SW480 (cell line): ENCODE data around the gene CARMIL3.
A peak's percentile ranks its signal among the peaks of the same experiment; 100 is the strongest.
"Not testable (repeated sequence)": the region's sequence is repeated elsewhere in the genome, so short reads cannot be mapped to it uniquely, and the experiment has no call there.

Experiments
- DNase-seq: peaks from one replicate; pipeline ENCODE4 v3.0.0-alpha.2; 2016; ENCODE audit warnings: low spot score

Gene CARMIL3

GRCh38 chr14:24040692-24041091, 11.1 kb upstream of the CARMIL3 start:
- no peak for DNase-seq

DNA sequence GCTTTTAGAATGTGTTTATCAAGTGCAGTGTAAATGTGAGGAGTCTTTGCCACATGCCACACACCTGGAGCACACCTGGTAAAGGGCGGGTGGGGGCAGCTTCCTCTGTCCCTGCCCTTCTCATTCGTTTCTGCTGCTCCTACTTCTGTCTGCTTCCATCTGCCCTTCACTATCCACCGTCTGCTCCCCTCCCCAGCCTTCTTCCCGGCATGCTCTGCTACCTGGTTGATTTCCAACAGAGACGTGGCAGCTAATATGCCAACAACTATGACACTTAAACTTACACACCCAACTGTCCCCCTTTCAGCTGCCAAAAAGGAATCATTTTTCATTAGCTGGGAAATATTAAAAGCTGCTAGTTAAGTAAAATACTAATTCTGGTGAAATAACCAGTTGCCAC, 9.1 kb upstream of the CARMIL3 start:
- DNase-seq, result no peak

- not testable (repeated sequence) for DNase-seq
Observed at GRCh38 chr14:24049002-24049401, 2.8 kb upstream of the CARMIL3 start.

GRCh38 chr14:24050753-24051152, 1.1 kb upstream of the CARMIL3 start:
- DNase-seq, result not testable (repeated sequence)

DNA sequence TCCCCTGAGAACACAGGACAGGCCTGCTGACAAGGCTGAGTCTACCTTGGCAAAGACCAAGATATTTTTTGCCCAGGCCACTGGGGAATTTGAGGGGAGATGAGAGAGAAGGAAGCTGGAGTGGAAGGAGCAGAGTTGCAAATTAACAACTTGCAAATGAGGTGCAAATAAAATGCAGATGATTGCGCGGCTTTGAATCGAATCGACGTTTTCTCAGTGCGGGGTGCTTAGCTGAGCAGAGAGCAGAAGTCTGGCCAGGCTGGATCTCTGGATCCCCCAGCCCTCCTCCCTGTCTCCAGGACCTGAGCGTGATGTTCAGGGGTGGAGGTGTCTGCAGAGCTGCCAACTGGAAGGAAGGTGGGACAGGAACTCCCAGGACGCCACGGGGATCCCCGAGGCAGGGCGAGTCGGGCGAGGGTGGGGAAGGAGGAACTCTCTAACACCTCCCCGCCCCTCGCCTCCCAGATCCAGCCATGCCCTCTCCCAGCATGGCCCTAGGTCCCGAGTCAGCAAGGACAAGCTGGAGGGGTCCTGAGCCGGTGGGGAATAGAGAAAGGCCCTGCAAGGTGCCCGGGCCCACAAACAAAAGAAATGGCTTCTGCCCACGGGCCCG, 527 bp upstream of the CARMIL3 start:
- no peak for DNase-seq

GRCh38 chr14:24052656-24053547, 1.1 kb downstream of the CARMIL3 start:
- DNase-seq, result peak; percentile 56

DNA sequence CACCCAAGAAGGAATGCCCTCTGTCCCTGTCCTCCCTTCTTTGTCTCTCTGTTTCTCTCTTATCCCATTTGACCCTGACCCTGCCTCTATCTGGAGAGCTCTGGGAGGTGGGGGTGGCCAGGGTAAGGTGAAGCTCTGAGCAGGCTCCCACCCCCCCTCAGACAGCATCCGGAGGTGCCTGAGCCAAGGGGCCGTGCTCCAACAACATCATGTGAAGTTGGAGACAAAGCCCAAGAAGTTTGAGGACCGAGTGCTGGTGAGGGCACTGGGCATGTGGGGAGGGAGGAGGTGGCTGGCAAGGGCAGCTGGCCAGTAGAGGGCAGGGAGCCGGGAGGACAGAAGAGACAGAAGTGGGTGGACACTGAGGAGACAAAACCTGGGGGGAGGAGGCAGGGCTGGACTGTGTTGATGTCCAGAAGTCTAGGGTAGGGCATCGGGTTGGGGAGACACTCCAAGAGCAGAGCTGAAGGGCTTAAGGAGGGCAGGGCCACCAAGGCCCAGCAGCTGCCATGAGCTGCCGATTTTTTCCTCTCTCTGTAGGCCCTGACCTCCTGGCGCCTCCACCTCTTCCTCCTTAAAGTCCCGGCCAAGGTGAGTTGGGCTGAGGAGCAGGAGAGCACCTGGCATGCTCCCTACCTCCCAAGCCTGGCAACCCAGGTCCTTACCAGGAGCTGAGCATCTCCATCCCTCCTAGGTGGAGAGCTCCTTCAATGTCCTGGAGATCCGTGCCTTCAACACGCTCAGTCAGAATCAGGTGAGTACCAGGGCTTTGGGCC, 1.9 kb downstream of the CARMIL3 start:
- DNase-seq, result no peak

- no peak for DNase-seq
Observed at GRCh38 chr14:24054324-24054641, 2.5 kb downstream of the CARMIL3 start.

DNA sequence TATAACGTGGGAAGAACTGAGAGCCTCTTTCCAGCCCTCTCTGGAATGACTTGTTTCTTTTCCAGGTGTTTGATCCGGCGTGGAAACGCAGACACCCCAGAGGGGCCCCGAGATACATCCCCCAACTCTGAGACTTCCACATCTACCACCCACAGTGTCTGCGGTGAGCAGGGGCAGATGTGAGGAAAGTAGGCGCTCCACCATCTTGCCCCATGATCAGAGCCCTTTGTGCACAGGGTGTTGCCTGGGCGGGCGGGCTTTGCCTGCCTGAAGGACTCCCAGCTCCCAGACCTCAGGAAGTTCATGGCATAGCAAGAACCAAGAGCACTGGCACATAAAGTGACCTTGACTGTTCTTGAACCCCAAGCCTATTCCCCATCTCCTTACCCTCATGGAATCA, 2.8 kb downstream of the CARMIL3 start:
- no peak for DNase-seq

DNA sequence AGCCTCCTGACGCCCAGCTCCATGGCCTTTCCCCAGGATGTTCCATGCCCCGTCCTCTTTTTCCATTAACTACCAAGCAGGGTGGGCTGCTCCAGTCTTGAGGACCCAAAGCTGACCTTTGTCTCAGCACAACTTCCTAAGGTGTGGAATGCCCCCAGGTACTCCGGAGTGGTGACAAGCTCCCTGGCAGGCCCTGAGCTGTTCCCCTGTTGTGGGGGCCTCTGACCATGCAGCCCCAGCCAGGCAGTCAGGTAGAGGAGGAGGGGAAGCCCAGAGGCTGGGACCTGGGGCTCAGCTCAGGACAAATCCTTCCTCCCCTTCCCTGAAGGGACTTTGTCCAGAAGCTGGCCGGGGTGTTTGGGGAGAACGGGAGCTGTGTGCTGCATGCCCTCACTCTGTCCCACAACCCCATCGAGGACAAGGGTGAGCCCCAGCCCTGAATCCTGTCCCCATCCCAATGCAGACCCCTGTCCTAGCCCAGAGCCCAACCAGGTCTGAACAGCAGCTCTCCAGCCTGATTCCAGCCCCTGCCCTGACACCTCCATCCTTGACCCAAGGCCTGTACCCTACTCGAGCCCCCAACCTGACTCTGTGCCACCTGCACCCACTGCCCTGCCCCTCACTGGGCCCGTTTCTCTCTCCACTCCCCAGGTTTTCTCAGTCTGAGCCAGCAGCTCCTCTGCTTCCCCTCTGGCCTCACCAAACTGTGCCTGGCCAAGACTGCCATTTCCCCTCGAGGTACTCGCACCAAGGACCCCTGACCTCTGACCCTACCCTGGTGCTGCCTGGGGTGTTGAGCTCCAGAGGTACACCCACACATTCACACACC, 4.4 kb downstream of the CARMIL3 start:
- DNase-seq, result no peak

GRCh38 chr14:24056800-24057184, 5.0 kb downstream of the CARMIL3 start:
- no peak for DNase-seq

DNA sequence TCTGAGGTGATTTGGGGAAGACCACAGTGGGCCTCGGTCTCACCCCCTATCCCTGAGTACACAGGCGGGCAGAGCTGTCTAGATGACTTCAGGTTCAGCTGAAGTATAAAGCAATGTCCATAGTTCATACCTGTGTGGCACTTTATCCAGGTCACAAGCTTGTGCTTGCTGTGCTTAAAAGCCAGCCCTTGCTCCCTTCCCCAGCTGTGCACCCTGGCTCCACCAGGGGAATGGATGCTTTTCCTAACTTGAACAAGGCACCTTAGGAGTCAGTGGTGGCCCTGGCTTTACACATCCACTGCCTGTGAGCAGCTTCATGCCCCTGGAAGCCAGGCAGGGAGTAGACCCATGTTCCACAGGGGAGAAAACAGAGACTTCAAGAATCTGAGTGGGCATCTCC, 5.5 kb downstream of the CARMIL3 start:
- DNase-seq, result no peak

DNA sequence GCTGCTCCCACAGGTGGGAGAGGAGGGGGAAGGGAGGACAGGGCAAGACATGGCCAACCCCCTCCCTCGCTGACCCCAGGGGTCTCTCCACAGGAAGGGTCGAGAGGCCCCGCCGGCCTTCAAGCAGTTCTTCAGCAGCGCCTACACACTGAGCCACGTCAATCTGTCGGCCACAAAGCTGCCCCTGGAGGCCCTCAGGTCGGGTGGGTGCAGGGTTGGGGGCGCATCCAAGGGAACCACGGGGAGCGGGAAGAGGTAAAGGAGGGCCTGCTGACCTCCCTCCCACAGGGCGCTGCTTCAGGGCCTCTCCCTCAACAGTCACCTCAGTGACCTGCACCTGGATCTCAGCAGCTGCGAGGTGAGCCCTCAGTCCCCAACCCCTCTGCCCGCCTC, 6.1 kb downstream of the CARMIL3 start:
- no peak for DNase-seq

GRCh38 chr14:24058260-24058950, 6.6 kb downstream of the CARMIL3 start:
- peak; percentile 56 for DNase-seq

- DNase-seq, result no peak
Observed at GRCh38 chr14:24058951-24059475, 7.2 kb downstream of the CARMIL3 start.

DNA sequence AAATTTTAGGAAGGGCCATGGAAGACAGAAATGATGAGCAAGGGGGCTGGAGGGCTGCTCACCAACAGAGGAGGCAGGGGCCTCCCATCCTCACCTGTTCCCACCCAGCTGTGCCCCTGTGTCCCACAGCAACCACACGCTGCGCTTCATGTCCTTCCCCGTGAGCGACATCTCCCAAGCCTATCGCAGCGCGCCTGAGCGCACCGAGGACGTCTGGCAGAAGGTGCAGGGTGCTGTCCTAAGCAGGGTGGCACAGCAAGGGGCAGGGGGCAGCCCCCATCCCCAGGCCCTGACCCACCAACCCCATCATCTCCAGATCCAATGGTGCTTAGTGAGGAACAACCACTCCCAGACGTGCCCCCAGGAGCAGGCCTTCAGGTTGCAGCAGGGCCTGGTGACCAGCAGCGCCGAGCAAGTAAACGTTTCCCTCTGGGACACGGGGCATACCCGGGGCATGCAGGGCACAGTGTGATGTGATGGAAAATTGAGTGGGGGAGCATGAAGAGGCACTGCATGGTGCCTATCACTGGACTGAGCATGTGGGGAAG, 8.1 kb downstream of the CARMIL3 start:
- no peak for DNase-seq

- DNase-seq, result no peak
Observed at GRCh38 chr14:24060443-24060842, 8.6 kb downstream of the CARMIL3 start.

DNA sequence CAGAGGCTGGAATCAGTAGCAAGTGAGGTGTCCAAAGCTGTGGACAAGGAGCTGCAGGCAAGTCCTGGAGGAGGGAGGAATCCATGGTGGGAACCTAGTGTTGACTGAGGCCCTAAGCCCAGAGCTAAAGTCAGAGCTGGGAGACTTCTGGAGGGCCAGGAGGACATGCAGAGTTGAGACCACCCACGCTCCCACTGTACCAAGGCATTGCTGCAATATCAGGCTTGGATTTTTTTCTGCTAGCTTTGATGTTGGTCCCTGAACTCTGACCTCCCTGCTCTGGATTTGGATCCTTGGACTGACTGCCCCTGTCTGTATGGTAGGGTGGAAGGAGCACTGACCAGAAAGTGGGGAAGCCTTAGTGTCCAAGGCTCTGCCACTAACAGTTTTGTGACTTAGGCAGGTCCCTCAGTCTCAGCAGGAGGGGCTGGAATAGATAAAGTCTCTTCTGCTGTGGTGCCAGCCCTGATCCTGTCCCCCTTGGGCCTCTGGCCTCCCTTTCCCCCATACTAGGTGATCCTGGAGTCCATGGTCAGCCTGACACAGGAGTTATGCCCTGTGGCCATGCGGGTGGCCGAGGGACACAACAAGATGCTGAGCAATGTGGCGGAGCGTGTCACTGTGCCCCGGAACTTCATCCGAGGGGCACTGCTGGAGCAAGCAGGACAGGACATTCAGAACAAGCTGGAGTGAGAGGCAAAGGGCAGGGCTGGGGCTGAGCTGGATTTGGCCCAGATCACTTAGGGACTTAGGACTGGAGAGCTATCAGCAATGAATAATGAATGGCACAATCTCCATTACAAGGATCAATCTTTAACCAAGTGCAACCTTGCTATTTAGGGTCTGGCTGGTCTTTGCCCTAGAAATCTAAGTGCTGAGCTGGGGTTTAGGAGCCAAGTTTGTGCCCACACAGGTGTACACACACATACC, 9.4 kb downstream of the CARMIL3 start:
- DNase-seq, result no peak

DNA sequence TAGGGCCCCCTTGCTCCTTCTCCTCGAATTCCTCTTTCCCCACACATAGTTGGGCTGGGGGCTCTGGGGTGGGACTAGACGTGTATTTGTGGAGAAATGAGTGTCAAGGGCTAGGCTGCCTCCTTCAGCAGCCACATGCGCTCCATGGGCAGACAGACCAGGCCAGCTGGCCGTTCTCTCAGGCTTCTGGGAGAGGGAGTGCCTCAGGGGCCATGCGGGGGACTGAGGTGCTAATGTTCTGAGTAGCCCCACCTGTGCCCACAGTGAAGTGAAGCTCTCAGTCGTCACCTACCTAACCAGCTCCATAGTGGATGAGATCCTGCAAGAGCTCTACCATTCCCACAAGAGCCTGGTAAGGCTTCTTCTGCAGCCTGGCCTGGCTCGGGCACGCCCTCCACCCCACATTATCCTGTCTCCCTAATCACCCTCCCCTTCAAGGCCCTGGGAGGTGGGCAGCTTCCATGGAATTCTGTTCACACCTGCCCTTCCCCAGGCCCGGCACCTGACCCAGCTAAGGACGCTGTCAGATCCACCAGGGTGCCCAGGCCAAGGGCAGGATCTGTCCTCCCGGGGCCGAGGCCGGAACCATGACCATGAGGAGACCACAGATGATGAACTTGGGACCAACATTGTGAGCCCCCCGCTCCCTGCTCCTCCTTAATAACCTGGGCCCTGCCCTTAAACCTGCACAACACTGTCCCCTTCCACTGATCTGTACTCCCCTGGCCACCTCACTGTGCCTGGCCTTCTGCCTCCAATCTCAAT, 10.6 kb downstream of the CARMIL3 start:
- DNase-seq, result no peak
